ENCODE data around the gene C4orf50.

GRCh38 chr4:5990446-5991160, 27.6 kb downstream of the C4orf50 start:
- TF ChIP-seq ZFP3 (CRISPR knock-in tag; IDR thresholded peaks at IDR 0.05) (no peak), ZFP30 (CRISPR knock-in tag; IDR thresholded peaks at IDR 0.05) (no peak), TOX (CRISPR knock-in tag; IDR thresholded peaks at IDR 0.05; ENCODE audit: borderline replicate concordance) (no peak), CSRNP3 (CRISPR knock-in tag; IDR thresholded peaks at IDR 0.05) (no peak), PPARA (CRISPR knock-in tag; IDR thresholded peaks at IDR 0.05; ENCODE audit: borderline replicate concordance) (no peak), ARNTL (CRISPR knock-in tag; IDR thresholded peaks at IDR 0.05; ENCODE audit: borderline replicate concordance, low read depth) (no peak), BACH2 (CRISPR knock-in tag; IDR thresholded peaks at IDR 0.05; ENCODE audit: borderline replicate concordance) (no peak)

Data from SK-N-SH treated with all-trans-retinoic acid at 6 μM for 48 hours (cell line).